Posterior vena cava (tissue), 2 donors: ENCODE results near the gene DLX4. TPM values are rescaled to one million over a fixed set of nuclear protein-coding genes. Genes with fewer than 3 reads are reported as not detected.

Experiments
- DNase-seq: peaks from one replicate; pipeline ENCODE4 v3.0.0-alpha.2; 2020; ENCODE audit warnings: low spot score
- intact Hi-C, 2 donors: fragments of 100-400 bp; cut with DNase I; formaldehyde crosslinking; loops; one replicate each; pipeline versions ENCODE4 v1.14.1 to v1.14.2; 2022 to 2023
- total RNA-seq, 2 donors: library from RNA; stranded (reverse); fragmentation: NEBNext Ultra II Directional; extraction: Animal tissue kit (Norgen Biotek cat#: 25700); gene quantifications; one replicate each; pipeline ENCODE4 v1.2.1, GENCODE V29; 2021
- donor health status: DM: yes; HTN: yes; CAD: no.
- donor health status: DM: yes; HTN: yes; CAD: no.

DLX4 gene
- total RNA-seq, 2 donors from 2014 or later, result 0.19 TPM; not detected in 1

DNA sequence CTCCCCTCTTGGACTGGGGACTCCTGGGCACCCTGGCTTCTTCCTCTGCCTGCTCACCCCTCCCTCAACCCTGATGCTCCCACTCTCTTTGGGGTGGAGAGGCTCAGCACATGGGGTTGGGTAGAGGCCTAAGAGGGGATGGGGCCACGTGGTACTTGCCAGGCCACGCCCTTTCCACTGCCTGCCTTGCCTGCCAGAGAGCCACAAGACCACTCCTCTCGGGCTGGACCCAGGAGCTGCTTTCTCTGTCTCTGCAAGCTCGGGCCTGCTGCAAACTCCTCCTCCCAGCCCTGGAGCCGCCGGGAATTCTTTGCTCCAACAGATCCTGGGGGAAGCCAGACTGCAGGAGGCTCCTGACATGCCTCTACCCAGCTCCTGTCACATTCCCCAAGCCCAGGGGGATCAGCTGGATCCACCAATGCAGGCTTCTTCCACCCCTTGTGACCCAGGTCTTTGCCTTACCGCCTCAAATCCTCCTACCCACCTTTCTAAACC is 11.8 kb downstream of the DLX4 start:
- intact Hi-C loops, result no loop called here
- no peak for DNase-seq

DNA sequence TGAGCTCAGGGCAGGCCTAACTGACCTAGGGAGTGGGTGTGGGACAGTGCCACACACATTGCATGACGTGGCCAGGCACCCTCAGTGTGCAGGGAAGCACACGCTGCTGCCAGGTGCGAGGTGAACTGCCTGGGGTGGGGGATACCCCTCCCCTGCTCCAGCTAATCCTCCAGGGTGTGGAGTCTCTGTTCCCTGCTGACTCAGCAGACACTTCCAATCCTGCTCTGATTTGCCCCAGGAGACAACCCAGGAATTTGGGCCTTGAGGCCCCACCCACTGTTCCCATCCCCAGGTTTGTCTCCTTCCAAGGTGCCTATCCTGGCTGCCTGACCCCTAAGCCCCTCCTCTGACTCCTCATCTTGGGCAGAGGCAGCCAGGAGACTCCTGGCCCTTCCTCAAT is 15.3 kb downstream of the DLX4 start:
- intact Hi-C loops, result no loop called here
- DNase-seq, result no peak

DNA sequence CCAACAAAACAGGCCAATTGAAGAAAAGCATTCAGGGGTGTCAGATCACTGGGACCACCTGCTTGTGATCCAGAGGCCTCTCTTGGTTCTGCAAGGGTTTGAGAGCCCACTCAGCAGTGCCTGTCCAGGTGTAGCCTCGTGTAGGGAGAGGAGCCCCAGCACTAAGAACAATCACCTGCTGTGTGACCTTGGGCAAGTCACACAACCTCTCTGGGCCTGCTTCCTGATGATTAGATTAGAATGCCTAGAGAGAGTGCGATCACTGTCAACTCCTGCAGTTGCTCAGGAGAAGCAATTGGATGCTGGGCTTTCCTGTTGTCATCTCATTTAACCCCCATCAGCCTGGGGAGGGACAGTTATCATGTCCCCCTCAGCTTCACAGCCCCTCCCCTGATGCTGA is 15.8 kb downstream of the DLX4 start:
- intact Hi-C loops, result no loop called here
- no peak for DNase-seq

DNA sequence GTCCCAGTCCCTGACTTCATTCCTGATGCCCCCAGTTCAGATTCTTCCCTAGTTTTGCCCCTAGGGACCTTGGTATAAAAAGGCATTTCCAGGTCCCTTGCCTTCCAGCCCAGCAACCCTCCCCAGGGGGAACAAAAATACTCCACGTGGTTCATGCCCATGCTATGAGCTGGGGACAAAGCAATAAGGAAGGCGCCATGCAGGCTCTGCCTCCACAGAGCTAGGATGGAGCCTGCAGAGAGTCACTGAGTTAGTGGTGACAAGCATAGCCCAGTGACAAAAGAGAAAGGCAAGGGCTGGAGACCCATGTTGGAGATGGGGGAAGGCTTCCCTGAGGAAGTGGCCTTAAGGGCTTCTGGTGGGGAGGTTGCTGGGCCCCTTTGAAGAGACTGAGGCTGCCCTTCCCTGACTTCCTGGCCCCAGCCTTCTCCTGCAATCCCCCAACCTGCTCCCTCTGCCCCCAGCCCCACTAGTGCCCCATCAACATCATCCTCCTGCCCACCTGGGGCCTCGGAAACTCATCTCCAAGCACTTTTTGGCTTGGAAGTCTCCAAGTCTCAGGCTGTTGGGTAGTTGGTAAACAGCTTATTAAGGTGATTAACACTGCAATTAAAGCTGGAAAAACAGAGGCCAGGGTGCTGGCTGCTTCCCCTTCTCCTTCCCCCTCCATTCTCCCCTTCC is 16.5 kb downstream of the DLX4 start:
- intact Hi-C loops, result no loop called here
- no peak for DNase-seq

DNA sequence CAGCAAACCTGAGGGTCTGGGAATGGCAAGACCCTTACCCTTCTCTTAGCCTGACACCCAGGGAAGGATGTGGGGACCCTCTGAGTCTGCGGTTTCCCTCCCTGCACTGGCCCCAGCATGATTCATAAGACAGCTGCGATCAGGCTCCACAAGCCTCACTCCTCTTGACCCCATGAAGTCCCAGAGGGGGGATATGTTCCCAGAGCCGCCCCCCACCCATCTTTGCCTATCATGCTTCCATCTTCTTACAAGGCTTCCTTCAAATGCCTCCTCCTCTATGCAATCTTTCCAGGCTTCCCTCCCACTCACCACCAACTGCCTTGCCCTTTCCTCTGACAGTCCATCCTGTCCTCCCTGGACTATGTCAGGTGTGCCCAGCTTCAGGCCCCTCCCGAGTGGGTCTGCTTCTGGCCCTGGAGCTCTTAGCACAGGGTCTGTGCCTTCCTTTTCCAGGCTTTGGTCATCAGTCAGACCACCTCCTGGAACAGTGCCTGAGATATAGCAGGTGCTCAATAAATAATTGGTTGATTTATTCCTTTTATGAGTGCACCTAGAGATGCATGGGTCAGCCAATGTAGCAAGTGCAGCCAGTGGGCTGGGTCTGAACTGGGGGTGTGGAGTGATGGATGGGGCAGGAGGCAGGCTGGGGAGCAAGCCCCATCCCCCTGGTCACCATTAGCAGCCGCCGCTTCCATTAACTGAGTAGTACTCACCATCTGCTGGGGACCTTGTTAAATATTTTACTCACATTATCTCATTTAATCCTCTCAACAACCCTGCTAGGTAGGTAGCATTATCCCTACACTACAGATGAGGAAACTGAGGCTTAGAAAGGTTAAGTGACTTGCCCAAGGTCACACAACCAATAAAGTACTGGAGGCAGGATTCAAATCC is 17.7 kb downstream of the DLX4 start:
- DNase-seq, result peak; percentile 2
- intact Hi-C loops, result loop anchor here in 1 of 2 donors (2.0 kb wide), 1 partner anchor 382 kb away; no protein-coding TSS in a partner anchor

DNA sequence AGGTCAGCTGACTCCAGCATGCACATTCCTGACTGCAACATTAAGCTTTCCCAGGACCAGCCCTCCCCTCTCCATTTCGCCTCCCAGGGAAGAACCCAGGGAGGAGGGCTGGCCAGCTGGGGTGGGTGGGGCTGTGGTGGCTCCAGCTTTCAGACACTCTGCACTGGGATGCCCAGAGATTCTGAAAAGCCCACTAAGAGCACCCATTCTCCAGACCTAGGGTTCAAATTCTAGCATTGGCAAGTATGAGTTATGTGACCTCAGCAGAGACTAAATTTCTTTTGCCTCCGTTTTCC is 18.2 kb downstream of the DLX4 start:
- intact Hi-C loops, result loop anchor here in 1 of 2 donors (2.0 kb wide), 1 partner anchor 382 kb away; no protein-coding TSS in a partner anchor
- DNase-seq, result peak; percentile 24

DNA sequence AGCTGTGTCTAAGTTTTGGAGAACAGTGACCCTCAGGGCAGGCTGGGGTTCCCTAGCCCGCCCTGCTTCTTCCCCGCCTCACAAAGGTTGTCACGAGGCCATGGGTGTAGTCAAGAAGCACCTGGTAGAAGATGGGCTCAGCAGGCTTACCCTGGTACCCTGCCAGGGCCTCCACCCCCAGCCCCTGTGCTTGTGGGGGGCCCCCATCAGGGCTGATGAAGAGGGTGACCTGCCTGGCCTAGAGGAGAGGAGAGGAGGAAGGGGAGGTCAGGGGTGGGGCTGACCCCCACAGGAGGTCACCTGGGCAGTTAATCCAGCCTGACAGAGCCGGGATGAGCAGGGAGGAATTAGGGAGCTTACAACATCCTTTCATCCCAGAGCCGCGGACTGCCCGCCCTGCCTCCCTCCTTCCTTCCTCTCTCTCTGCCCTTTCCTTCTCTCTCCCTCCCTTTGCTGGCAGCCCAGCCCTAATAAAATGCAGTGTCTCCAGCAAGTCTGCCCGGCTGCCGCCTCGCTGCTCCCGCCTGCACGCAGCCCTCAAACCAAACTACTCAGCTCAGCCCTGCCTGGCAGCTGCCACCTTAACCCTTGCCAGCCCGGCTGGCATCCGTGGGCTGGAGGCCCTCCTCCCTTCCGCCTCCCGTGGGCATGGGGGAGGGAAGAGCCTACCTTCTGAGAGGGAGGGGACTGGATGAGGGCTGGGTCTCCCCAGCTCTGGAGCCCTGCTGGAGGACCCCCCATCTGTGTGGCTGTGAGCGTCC is 18.9 kb downstream of the DLX4 start:
- peak; percentile 68 for DNase-seq
- intact Hi-C loops, result loop anchor here in 1 of 2 donors (2.0 kb wide), 1 partner anchor 381 kb away; no protein-coding TSS in a partner anchor

DNA sequence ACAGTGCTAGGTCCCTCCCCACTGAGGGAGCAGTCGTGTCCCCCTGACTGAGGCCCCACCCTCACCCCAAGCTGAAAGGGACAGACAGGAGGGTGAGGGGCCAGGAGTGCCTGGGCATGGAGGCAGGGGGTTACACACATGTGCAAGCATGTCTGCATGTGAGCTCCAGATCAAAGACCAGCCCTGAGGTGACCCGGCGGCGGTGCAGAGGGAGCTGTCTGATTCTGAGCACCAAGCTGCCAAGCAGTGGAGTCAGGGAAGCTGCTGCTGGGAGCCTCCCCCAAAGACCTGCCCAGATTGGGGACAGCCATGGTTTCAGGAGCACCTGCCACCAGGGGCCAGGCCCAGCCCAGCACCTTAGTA is 20.5 kb downstream of the DLX4 start:
- intact Hi-C loops, result no loop called here
- peak; percentile 64 for DNase-seq

DNA sequence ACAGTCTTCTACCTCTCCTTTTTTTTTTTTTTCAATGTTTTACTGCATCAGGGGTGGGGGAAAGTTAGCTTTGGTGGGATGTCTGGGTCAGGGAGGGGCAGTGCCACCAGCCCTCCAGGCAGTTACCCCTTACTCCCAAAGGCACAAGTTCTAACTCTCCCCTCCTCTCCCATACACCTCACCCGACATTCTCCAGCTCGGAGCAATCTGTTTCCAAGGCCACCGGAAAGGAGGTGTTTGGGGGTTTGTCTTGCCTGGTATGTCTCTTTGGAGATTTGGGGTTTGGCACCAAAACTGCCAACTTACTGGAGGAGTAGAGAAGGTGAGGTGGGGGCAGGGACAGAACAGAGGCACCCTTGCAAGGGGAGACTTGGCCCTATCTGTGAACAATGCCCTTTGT is 21.3 kb downstream of the DLX4 start:
- intact Hi-C loops, result loop anchor here (10.0 kb wide), 2 partner anchors 426 to 436 kb away; no protein-coding TSS in a partner anchor

DNA sequence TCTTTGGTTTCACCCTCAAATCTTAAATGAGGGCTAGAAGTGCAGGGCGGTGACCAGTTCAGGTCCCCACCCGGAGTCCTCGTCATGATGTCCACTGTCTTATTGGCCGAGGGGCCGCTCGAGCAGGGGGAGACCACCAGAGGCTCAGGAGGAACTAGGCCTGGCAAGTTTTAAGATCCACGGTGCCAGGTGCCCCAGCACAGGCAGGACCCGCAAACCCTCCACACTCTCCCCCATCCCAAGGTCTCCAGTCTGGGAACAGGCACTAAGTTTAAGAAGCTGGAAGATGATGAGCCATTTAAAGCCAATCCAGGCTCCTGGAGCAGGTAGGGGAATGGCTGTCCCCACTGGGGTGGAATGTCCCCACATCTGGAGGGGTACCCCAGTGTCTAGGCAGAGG is 21.9 kb downstream of the DLX4 start:
- DNase-seq, result peak; percentile 71
- intact Hi-C loops, result loop anchor here (10.0 kb wide), 2 partner anchors 426 to 436 kb away; no protein-coding TSS in a partner anchor

More for the DNA sequence above, 21.3 kb downstream of the DLX4 start:
- peak; percentile 35 for DNase-seq

DNA sequence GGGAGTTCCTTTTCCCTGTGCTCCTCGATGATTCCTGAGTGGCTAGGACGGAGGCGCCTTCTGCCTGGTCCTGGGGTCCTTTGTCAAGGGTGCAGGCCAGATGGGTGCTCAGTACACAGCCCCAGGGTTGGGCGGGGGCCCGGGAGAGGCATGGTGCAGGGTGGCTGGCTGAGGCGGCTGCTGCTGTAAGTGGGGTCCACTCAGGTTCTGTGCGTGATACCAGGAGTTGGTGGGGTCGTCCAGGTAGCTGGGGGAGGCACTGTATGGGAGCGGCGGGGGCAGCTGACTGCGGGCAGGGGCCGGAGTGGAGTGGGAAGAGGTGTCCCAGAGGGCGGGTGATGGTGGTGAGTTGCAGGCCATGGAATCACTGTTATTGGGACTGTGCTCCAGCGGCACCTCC is 22.4 kb downstream of the DLX4 start:
- intact Hi-C loops, result loop anchor here (10.0 kb wide), 2 partner anchors 427 to 437 kb away; no protein-coding TSS in a partner anchor
- peak; percentile 72 for DNase-seq

DNA sequence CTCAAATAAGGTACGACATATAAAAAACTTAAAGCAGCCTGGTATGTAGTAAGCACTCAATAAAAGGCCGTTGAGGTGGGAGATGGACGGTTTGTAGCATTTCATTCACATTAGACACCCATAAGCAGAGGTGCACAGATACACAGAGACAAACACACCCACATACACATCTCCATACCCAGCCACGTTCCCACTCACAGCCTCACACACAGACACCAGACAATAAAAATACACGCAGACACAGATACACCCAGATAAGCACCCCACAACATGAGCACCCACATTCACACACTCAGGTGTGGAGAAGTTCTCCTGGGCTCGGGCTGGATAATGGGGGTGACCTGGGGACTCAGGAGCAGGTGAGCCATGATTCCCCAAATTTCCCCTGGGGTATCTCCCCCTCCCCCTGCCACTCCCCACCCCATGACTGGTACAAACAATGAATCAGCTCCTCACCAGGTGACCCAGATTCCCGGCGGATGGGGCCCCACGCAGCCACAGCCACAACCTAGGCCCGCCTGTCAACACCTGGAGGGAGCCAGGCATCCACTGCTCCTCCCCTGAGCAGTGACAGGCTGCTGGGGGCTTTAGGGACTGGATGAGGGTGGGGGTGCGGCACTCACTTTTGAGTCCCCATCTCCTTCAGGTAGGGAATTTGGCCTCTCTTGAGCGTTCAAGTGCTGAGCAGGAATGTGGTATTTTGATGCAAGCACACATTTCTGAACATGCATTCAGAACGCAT is 23.4 kb downstream of the DLX4 start:
- DNase-seq, result peak; percentile 49
- intact Hi-C loops, result loop anchor here (10.0 kb wide), 2 partner anchors 428 to 438 kb away; no protein-coding TSS in a partner anchor

DNA sequence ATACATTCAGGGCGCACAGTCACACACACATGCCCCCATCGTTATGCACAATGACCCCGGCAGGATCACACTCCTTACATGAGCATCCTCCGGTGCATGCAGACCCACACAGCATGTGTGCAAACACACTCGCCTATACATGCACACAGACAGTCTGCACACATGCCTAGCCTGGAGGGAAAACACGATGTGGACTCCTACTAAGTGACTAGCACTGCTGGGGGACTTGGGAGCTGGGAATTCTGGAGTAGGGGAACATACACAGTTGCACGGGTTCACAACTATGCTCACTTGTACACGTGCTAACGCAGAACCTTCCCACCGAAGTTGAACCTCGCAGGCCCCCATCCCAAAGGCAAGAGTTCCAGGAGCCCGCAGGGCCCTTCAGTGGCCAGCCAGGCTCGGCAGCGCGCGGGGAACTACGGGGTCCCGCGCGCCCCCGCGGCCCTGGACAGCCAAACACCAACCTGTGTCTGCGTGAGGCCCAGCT is 24.0 kb downstream of the DLX4 start:
- intact Hi-C loops, result loop anchor here (10.0 kb wide), 2 partner anchors 428 to 438 kb away; no protein-coding TSS in a partner anchor

DNA sequence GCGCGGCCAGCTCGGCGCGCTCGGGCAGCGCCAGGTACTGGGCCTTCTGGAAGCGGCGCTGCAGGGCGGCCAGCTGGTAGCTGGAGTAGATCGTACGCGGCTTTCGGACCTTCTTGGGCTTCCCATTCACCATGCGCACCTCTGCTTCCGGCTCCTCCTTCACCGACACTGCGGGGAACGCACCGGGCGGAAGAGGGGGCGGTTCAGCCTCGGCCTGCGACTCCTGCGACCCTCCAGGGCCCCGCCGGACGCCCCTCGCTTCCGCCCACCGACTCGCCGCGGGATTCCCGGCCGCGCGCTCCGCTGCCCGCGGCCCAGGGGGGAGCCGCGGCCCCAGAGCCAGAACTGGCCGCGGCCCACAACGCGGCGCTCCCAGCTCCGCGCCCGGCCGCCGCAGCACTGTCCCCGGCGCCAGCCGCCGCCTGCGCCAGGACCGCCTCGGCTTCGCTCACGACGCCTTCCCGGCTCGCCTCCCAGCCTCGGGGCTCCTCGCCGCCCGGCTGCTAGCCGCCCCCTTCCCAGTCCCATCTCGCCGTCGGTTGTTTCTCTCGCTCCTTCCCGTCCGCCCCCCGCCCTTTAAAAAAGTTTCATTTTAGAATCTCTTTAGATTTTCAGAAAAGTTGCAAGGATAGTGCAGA is 24.6 kb downstream of the DLX4 start:
- peak; percentile 73 for DNase-seq
- intact Hi-C loops, result loop anchor here (10.0 kb wide), 2 partner anchors 429 to 439 kb away; no protein-coding TSS in a partner anchor

More for the DNA sequence above, 24.0 kb downstream of the DLX4 start:
- DNase-seq, result no peak

DNA sequence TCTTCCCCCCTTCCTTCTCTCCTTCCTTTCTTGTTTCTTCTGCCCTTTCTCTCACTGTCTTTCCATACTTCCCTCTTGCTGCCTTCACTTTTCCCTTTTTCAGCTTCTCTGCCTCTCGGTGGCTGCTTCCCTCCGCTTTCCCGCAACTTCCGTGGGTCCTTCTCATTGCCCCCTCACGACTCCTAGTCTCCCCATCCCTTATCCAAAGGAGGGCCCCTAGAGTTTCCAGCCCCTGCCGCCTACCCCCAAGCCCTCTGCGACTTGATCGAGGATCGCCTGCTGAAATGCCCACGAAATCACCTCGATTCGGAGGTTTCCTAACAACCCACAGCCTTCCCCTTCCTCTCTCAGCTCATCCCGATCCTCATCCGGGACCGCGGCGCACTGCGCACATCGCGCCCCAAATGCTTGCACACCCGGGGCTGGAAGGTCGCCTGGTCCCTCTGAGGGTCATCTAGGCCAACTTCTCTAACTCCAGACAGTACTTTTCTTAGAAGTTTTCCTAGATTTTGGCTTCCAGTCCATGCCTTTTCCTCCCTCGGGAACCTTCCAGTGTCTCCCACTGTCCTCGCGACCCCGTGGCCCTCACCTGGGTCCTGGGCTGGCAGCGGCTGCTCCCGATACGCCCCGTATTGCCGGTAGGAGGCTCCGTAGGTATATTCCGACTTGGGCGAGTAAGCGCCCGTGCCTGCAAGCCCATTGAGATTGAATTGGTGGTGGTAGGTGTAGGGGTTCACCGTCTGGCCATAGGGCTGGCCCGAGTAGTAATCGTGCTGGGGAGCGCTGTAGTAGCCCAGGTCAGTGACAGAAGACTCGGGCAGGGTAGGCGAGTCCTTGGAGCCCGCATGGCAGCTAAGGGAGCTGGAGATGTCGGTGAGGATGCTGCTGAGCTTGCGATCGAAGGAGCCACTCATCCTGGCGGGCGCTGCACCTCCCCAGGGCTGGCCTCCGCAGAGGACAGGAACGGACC is 25.4 kb downstream of the DLX4 start:
- peak; percentile 55 for DNase-seq
- intact Hi-C loops, result loop anchor here (5.0 to 10.0 kb wide), 5 partner anchors 42 to 440 kb away; no protein-coding TSS in a partner anchor

DNA sequence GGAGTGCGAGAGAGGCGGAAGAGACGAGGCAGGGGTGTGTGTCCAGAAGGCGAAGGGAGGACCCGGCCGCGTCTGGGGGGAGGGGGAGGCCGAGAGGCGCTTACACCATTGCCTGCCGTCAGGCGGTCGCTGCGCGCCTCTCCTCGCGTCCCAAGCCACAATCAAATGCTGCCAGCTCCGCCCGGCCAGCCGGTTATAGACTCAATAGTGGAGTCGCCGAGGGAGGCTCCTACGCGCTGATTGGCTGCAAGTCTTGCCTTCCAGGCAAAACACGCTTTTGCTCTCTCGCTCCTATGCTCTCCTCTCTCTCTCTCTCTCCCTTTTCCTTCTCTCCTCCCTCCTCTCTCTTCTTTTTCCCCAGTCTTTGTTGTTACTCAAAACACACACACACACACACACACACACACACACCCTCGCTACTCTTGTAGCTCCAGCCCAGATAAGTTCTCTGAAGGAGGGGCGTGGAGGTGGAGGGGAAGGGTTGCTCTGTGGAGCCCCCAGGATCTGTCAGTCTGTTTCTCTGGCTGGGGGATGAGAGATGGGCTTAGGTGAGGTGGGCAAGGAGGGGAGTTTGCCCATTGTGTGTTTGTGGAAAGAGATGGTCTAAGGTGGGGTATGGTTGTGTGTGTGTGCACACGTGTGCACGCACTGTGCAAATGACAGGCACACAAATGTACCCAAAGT is 26.2 kb downstream of the DLX4 start, which contains the start of gene DLX3:
TSS of gene DLX3 (minus strand) at position 170 of the 684 bp plus-strand sequence. CDS start 226 bp downstream, outside the sequence.
- intact Hi-C loops, result loop anchor here (5.0 to 10.0 kb wide), 5 partner anchors 43 to 440 kb away; no protein-coding TSS in a partner anchor
- peak; percentile 91 for DNase-seq
